ENCODE results near the gene OR4K1. TPM values are rescaled to one million over a fixed set of nuclear protein-coding genes. Genes with fewer than 3 reads are reported as not detected.
"Not testable (repeated sequence)": the region's sequence is repeated elsewhere in the genome, so short reads cannot be mapped to it uniquely, and the experiment has no call there.

The OR4K1 gene
- polyA plus RNA-seq, 4 donors: not detected

- Histone ChIP-seq H3K4me3 (ENCODE audit: low read depth in 1 of 3, low read length in 3 of 3) (no peak overlapping the region), H3K9me3 (ENCODE audit: control insufficient read depth in 2 of 2, insufficient read depth in 1 of 2, low read depth in 1 of 2, low read length in 1 of 2) (peaks cover 3 to 7% of the 10 kb centered on the region in 2 donors), H3K4me1 (ENCODE audit: control insufficient read depth in 3 of 3, insufficient read depth in 2 of 3, low read depth in 1 of 3, low read length in 2 of 3) (no peaks in the 10 kb centered on the region), H3K27me3 (ENCODE audit: control insufficient read depth in 3 of 3, insufficient read depth in 3 of 3, low read length in 3 of 3) (no peaks in the 10 kb centered on the region), H3K27ac (ENCODE audit: low read depth in 1 of 3, low read length in 2 of 3) (no peak overlapping the region), H3K36me3 (ENCODE audit: control insufficient read depth in 3 of 3, insufficient read depth in 2 of 3, low read depth in 1 of 3, low read length in 3 of 3) (no peaks in the 10 kb centered on the region)
- FAIRE-seq (no peak), DNase-seq (no peak)
- WGBS, 3 donors: 34 to 50% (median 49%) methylated on average over 4 of the region's 4 CpGs
Measured at GRCh38 chr14:19918553-19919264, 12.0 kb upstream of the OR4K1 start.

- Histone ChIP-seq H3K27me3 (ENCODE audit: control insufficient read depth in 3 of 3, insufficient read depth in 3 of 3, low read length in 3 of 3) (no peaks in the 10 kb centered on the region), H3K9me3 (ENCODE audit: control insufficient read depth in 2 of 2, insufficient read depth in 1 of 2, low read depth in 1 of 2, low read length in 1 of 2) (peaks cover 3 to 7% of the 10 kb centered on the region in 2 donors), H3K27ac (ENCODE audit: low read depth in 1 of 3, low read length in 2 of 3) (no peak within 1 kb of the TSS), H3K4me1 (ENCODE audit: control insufficient read depth in 3 of 3, insufficient read depth in 2 of 3, low read depth in 1 of 3, low read length in 2 of 3) (no peaks in the 10 kb centered on the region), H3K36me3 (ENCODE audit: control insufficient read depth in 3 of 3, insufficient read depth in 2 of 3, low read depth in 1 of 3, low read length in 3 of 3) (no peaks in the 10 kb centered on the region), H3K4me3 (ENCODE audit: low read depth in 1 of 3, low read length in 3 of 3) (no peak within 1 kb of the TSS)
- FAIRE-seq (no peak), DNase-seq (no peak)
Measured at GRCh38 chr14:19920021-19920657, 10.6 kb upstream of the OR4K1 start, which contains the start of gene OR4K5. Gene OR4K5 (plus strand): TSS chr14:19920607. CDS start chr14:19920607, 0 bp downstream.

- 81 to 92% (median 92%) methylated on average over 1 of the region's 1 CpG for WGBS, 3 donors
- H3K27me3 ChIP-seq (ENCODE audit: control insufficient read depth in 3 of 3, insufficient read depth in 3 of 3, low read length in 3 of 3): no peaks in the 10 kb centered on the region
- no peaks in the 10 kb centered on the region for H3K4me1 ChIP-seq (ENCODE audit: control insufficient read depth in 3 of 3, insufficient read depth in 2 of 3, low read depth in 1 of 3, low read length in 2 of 3)
- H3K27ac ChIP-seq (ENCODE audit: low read depth in 1 of 3, low read length in 2 of 3): no peak overlapping the region
- H3K9me3 ChIP-seq (ENCODE audit: control insufficient read depth in 2 of 2, insufficient read depth in 1 of 2, low read depth in 1 of 2, low read length in 1 of 2): peaks cover 0 to 7% of the 10 kb centered on the region in 2 donors
- no peak for DNase-seq
- no peak overlapping the region for H3K4me3 ChIP-seq (ENCODE audit: low read depth in 1 of 3, low read length in 3 of 3)
- no peaks in the 10 kb centered on the region for H3K36me3 ChIP-seq (ENCODE audit: control insufficient read depth in 3 of 3, insufficient read depth in 2 of 3, low read depth in 1 of 3, low read length in 3 of 3)
- FAIRE-seq: no peak
Measured at GRCh38 chr14:19941668-19942067, 11.0 kb downstream of the OR4K1 start.

GRCh38 chr14:19947413-19948090 lies 16.8 kb downstream of the OR4K1 start:
- 72 to 82% (median 73%) methylated on average over 3 of the region's 3 CpGs for WGBS, 3 donors
- peaks cover 0 to 4% of the 10 kb centered on the region in 2 donors for H3K9me3 ChIP-seq (ENCODE audit: control insufficient read depth in 2 of 2, insufficient read depth in 1 of 2, low read depth in 1 of 2, low read length in 1 of 2)
- no peak for DNase-seq
- FAIRE-seq: no peak
- H3K4me3 ChIP-seq (ENCODE audit: low read depth in 1 of 3, low read length in 3 of 3): no peak overlapping the region
- no peaks in the 10 kb centered on the region for H3K27me3 ChIP-seq (ENCODE audit: control insufficient read depth in 3 of 3, insufficient read depth in 3 of 3, low read length in 3 of 3)
- no peaks in the 10 kb centered on the region for H3K4me1 ChIP-seq (ENCODE audit: control insufficient read depth in 3 of 3, insufficient read depth in 2 of 3, low read depth in 1 of 3, low read length in 2 of 3)
- H3K27ac ChIP-seq (ENCODE audit: low read depth in 1 of 3, low read length in 2 of 3): no peak overlapping the region
- no peaks in the 10 kb centered on the region for H3K36me3 ChIP-seq (ENCODE audit: control insufficient read depth in 3 of 3, insufficient read depth in 2 of 3, low read depth in 1 of 3, low read length in 3 of 3)

GRCh38 chr14:19949218-19949617 lies 18.5 kb downstream of the OR4K1 start:
- FAIRE-seq (no peak), DNase-seq (no peak)
- no peaks in the 10 kb centered on the region for H3K4me1 ChIP-seq (ENCODE audit: control insufficient read depth in 3 of 3, insufficient read depth in 2 of 3, low read depth in 1 of 3, low read length in 2 of 3)
- 75 to 86% (median 76%) methylated on average over 2 of the region's 2 CpGs for WGBS, 3 donors
- peaks cover 0 to 4% of the 10 kb centered on the region in 2 donors for H3K9me3 ChIP-seq (ENCODE audit: control insufficient read depth in 2 of 2, insufficient read depth in 1 of 2, low read depth in 1 of 2, low read length in 1 of 2)
- no peaks in the 10 kb centered on the region for H3K36me3 ChIP-seq (ENCODE audit: control insufficient read depth in 3 of 3, insufficient read depth in 2 of 3, low read depth in 1 of 3, low read length in 3 of 3)
- H3K27ac ChIP-seq (ENCODE audit: low read depth in 1 of 3, low read length in 2 of 3): no peak overlapping the region
- H3K4me3 ChIP-seq (ENCODE audit: low read depth in 1 of 3, low read length in 3 of 3): no peak overlapping the region
- no peaks in the 10 kb centered on the region for H3K27me3 ChIP-seq (ENCODE audit: control insufficient read depth in 3 of 3, insufficient read depth in 3 of 3, low read length in 3 of 3)

GRCh38 chr14:19969735-19970134 lies 39.0 kb downstream of the OR4K1 start:
- H3K27ac ChIP-seq (ENCODE audit: low read depth in 1 of 3, low read length in 2 of 3): not testable (repeated sequence)

GRCh38 chr14:19974844-19975243 lies 44.1 kb downstream of the OR4K1 start:
- H3K9me3 ChIP-seq (ENCODE audit: control insufficient read depth in 2 of 2, insufficient read depth in 1 of 2, low read depth in 1 of 2, low read length in 1 of 2): no peaks in the 10 kb centered on the region
- H3K4me1 ChIP-seq (ENCODE audit: control insufficient read depth in 3 of 3, insufficient read depth in 2 of 3, low read depth in 1 of 3, low read length in 2 of 3): no peaks in the 10 kb centered on the region
- FAIRE-seq: no peak
- no peak overlapping the region for H3K4me3 ChIP-seq (ENCODE audit: low read depth in 1 of 3, low read length in 3 of 3)
- H3K36me3 ChIP-seq (ENCODE audit: control insufficient read depth in 3 of 3, insufficient read depth in 2 of 3, low read depth in 1 of 3, low read length in 3 of 3): no peaks in the 10 kb centered on the region
- H3K27me3 ChIP-seq (ENCODE audit: control insufficient read depth in 3 of 3, insufficient read depth in 3 of 3, low read length in 3 of 3): no peaks in the 10 kb centered on the region
- WGBS, 3 donors: 48 to 72% (median 60%) methylated on average over 1 of the region's 1 CpG
- no peak overlapping the region for H3K27ac ChIP-seq (ENCODE audit: low read depth in 1 of 3, low read length in 2 of 3)
- no peak for DNase-seq

More at GRCh38 chr14:19969735-19970134, 39.0 kb downstream of the OR4K1 start:
- WGBS, 3 donors: 67 to 78% (median 69%) methylated on average over 2 of the region's 2 CpGs
- FAIRE-seq; DNase-seq; H3K36me3 ChIP-seq (ENCODE audit: control insufficient read depth in 3 of 3, insufficient read depth in 2 of 3, low read depth in 1 of 3, low read length in 3 of 3); H3K4me1 ChIP-seq (ENCODE audit: control insufficient read depth in 3 of 3, insufficient read depth in 2 of 3, low read depth in 1 of 3, low read length in 2 of 3); H3K4me3 ChIP-seq (ENCODE audit: low read depth in 1 of 3, low read length in 3 of 3); H3K9me3 ChIP-seq (ENCODE audit: control insufficient read depth in 2 of 2, insufficient read depth in 1 of 2, low read depth in 1 of 2, low read length in 1 of 2); H3K27me3 ChIP-seq (ENCODE audit: control insufficient read depth in 3 of 3, insufficient read depth in 3 of 3, low read length in 3 of 3): not testable (repeated sequence)

- Histone ChIP-seq H3K4me3 (ENCODE audit: low read depth in 1 of 3, low read length in 3 of 3) (no peak within 1 kb of the TSS), H3K27ac (ENCODE audit: low read depth in 1 of 3, low read length in 2 of 3) (no peak within 1 kb of the TSS), H3K27me3 (ENCODE audit: control insufficient read depth in 3 of 3, insufficient read depth in 3 of 3, low read length in 3 of 3) (no peaks in the 10 kb centered on the region), H3K36me3 (ENCODE audit: control insufficient read depth in 3 of 3, insufficient read depth in 2 of 3, low read depth in 1 of 3, low read length in 3 of 3) (no peaks in the 10 kb centered on the region), H3K4me1 (ENCODE audit: control insufficient read depth in 3 of 3, insufficient read depth in 2 of 3, low read depth in 1 of 3, low read length in 2 of 3) (no peaks in the 10 kb centered on the region), H3K9me3 (ENCODE audit: control insufficient read depth in 2 of 2, insufficient read depth in 1 of 2, low read depth in 1 of 2, low read length in 1 of 2) (no peaks in the 10 kb centered on the region)
- DNase-seq (no peak), FAIRE-seq (no peak)
- 93 to 98% (median 94%) methylated on average over 3 of the region's 3 CpGs for WGBS, 3 donors
Measured at GRCh38 chr14:19975291-19975690, 44.6 kb downstream of the OR4K1 start, which contains the start of gene OR4K15. Gene OR4K15 (plus strand): TSS chr14:19975591. CDS start chr14:19975591, 0 bp downstream.
